ENCODE data around the gene EPB41L3.

DNA sequence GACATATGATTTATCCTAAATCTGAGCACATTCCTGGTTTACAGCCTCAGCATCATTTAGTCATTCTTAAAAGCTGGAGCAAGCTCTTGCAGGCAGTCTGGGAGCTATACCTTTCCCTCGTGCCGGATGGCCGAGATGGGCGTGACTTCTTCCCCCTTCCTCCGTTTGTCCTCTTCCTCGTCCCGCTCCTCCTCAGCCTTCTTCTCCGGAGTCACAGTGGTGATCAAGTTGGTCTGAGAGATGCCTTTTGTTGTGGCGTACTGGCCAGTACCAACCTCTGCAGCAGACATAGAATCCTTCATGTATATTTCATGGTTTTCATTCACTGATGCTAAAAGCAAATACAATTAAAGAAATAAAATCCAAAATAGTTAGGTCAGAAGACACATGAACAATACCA is 124.2 kb downstream of the EPB41L3 start:
- TF ChIP-seq TAF1 (IDR thresholded peaks at IDR 0.05; ENCODE audit: borderline replicate concordance, insufficient read depth, low read length) = no peak
- TF ChIP-seq, protein P1, sequence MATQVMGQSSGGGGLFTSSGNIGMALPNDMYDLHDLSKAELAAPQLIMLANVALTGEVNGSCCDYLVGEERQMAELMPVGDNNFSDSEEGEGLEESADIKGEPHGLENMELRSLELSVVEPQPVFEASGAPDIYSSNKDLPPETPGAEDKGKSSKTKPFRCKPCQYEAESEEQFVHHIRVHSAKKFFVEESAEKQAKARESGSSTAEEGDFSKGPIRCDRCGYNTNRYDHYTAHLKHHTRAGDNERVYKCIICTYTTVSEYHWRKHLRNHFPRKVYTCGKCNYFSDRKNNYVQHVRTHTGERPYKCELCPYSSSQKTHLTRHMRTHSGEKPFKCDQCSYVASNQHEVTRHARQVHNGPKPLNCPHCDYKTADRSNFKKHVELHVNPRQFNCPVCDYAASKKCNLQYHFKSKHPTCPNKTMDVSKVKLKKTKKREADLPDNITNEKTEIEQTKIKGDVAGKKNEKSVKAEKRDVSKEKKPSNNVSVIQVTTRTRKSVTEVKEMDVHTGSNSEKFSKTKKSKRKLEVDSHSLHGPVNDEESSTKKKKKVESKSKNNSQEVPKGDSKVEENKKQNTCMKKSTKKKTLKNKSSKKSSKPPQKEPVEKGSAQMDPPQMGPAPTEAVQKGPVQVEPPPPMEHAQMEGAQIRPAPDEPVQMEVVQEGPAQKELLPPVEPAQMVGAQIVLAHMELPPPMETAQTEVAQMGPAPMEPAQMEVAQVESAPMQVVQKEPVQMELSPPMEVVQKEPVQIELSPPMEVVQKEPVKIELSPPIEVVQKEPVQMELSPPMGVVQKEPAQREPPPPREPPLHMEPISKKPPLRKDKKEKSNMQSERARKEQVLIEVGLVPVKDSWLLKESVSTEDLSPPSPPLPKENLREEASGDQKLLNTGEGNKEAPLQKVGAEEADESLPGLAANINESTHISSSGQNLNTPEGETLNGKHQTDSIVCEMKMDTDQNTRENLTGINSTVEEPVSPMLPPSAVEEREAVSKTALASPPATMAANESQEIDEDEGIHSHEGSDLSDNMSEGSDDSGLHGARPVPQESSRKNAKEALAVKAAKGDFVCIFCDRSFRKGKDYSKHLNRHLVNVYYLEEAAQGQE (IDR thresholded peaks at IDR 0.05; ENCODE audit: insufficient read depth in 1 of 2, low read depth in 2 of 2, low read length in 2 of 2) = no peak

All from PFSK-1 (cell line).